Medulla oblongata (tissue), 1 donor: ENCODE measurements around the gene SLC25A41.

Experiments
- DNase-seq: peaks from one replicate; pipeline ENCODE4 v3.0.0-alpha.2; 2015; ENCODE audit errors: extremely low spot score

SLC25A41 gene

DNA sequence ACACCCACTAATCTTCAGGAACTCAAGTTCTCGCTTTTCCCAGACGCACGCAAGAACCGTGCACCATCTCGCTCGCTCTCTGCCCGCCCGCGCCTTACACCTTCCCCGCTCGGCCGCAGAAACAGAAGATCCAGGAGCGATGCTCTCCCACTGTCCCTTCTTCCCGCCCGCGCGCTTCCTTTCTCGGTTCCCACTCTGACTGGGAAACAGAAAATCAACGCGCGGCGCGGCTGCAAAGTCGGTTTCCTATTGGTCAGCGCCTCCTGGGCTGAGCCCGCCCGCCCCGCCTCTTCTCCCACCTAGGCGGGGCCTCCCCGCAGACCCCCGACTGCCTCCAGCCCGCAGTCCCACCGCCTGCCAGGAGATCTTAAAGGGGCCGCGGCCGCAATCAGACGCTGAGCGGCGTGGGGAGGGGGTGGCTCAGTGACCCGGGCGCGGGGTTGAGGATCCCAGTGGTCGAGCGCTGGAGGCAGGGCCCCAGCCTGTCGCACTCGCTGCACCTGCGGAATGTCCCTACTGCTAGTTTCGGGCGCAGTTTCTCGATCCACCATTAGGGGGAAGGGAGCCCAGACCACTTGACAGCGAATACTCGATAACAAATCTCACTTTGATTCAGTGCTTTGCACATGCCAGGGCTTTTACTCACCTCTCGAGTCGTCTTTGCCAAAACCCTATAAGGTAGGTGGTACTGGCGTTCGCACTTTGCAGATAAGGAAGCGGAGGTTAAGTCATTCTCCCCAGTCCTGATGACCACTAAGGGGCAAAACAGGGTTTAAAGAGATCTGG, 26.7 kb upstream of the SLC25A41 start:
- peak; percentile 99 for DNase-seq

DNA sequence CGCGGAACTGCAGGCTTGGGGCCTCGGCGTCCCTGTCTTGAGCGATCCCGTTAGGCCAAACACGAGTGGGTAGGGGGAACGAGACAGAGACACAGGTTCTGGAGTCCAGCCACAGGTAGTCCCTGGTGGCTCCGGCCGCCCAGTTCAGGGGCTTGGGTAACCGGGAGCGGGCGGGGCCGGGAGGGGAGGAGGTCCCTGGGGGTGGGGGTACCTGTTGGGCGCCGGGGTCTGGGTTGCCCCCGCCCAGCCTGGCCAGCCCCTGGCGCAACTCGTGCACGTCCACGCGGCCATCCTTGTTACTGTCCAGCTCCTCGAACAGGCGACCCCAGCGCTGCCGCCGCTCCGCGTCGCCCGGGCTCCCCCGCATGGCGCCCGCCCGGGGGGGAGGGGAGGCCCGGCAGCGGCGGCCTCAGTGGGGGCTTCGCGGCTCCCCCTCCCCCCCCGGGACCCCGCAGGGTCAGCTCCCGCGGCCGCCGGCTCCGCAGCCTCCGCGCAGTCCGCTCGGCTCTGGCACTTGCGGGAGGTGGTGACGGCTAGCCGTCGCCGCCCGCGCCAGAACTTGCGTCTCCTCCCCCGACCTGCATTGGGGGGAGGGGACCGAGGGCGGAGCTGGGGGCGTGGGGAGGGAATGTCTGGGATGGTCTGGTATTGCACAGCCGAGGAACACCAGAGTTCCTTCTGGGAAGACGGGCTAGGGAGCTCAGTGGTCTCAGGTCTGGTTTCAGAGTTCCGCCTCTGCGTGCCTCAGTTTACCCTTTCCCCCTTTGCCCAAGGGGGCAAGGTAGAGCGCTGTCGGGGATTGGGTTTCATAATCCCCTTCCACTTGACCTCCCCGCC, 25.9 kb upstream of the SLC25A41 start, which contains the start of gene SLC25A23:
SLC25A23 (minus strand) TSS at position 531 of the 837 bp plus-strand sequence; CDS start at position 367, 164 bp downstream.
- peak; percentile 73 for DNase-seq

DNA sequence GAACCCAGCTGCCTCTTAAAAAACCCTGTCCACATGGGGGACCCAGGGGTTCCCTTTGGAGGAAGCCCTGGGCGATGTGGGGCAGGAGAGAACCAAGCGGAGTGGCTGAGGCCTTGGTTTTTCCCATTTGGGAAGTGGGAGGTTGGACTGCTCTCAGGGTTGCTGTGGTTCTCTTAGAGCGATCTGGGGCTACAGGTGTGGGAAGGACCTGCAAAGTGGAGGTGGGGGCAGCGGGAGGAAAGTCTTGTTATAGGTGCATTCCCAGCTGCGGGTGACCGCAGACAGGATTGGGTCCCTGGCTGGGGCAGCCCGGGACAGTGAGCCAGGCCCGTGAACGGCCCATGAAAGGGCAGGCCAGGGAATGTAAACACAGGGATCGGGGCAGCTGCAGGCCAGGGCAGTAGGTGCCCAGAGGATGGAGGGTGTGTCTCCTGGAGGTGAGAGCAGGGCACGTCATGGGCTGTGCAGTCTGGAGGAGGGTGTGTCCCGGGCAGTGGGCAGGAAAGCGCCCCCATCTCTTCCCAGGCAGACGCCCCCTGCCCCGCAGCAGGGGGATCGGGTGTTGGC, 25.2 kb upstream of the SLC25A41 start:
- DNase-seq = no peak

DNA sequence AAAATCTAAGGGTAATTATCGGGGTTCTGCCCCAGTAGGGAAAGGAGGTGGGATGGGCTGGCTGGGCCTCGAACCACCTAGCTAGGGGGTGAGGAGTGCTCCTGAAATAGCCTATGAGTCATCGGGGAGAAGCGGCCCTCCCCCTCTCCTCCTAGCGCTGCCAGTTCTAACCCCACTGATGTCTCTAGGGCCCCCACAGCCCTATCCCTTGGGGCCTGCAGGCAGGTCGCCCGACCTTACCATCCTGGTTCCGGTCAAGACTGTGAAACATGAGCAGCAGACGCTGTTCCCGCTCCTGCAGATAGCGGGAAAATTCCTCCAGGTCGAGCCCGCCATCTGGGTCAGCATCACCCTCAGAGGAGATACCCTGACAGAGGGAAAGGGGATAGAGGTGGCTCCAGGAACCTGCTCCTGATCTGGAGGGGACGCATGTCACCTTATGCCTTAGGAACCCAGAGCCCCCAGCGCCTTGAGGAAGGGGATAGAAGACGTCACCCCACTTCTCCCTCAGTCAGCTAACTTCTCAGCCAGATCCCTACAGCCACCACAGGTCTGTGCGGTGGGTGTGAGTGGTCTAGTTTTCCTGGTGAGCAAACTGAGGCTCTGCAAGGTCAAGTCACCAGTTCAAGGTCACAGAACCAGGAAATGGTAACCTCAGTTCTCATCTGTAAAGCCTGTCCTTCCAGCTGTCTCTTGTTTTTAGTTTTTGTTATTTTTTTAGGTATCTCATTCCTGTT, 24.6 kb upstream of the SLC25A41 start:
- DNase-seq = no peak

DNA sequence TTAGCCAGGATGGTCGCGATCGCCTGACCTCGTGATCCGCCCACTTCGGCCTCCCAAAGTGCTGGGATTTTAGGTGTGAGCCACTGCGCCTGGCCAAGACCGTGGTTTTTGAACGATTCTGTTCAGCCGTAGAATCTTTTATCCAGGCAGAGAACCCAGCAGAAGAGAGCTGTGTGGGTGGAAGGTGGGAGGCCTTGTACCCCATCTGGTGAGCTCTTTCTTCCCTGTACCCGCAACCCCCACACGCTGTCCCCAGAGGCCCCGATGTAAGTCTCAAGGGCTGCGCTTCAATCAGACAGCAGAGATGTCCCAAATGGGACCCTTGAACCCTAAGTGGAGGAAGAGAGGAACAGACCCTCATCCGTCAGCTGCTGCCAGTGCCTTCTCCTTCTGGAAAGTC, 22.4 kb upstream of the SLC25A41 start:
- DNase-seq = no peak

DNA sequence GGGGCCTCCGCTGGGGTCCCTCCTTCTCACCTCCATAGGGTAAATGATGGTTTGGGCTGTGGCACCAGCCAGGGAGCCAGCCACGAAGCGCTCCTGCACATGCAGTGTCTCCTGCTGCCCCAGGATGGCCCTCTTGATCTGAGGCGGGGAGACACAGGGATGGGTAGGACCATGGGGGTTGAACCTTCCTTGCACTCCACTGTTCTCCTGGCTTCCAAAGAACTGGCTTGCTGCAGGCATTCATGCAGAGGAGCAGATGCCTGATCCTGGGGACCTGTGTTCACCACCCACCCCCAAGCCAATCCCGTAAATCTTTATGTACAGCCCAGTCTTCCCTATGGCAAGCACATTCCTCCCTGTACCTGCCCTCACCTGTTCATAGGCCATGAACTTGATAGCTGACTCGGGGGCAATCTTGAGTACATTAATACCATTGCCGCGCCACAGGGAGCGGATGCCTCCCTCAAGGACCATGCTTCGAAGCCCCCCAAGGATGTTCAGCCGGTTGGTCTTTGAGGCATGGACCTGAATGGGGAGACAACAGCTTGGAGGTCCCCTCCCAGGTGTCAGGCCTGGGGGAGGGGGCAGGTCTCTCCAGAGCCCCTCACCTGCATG, 20.5 kb upstream of the SLC25A41 start:
- no peak for DNase-seq

DNA sequence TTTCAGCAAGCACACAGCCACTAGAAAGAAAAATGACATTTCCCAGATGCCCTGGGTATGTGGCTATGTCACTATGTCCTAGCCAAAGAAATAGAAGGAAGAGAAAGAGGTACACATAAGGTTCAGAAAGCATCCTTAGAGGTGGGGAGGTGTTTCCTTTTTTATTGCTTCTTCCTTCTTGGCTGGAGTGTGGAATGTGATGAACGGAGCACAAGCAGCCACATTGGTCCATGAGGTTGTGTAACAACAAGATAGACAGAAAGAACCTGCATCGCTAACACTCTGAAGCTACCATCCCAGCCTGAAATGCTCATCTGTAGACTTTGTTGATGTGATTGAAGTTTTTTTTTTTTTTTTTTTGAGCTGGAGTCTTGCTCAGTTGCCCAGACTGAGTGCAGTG, 19.3 kb upstream of the SLC25A41 start:
- DNase-seq = no peak

DNA sequence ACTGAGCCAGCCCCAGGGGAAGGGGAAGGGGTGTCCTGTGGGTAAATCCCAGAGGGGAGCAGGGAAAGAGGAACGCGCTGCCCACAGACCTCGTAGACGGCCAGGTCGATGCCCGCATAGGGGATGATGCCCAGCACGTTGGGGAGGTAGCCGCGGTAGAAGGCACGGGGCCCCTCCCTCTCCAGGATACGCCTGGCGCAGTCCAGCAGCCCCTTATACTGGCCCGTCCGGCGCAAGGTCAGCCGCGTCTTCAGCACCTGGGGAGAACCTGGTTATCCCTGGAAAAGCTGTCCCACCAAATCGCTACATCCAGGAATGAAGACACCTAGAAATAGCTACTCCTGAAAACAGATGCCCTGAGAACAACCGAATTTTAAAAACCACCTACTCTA, 18.7 kb upstream of the SLC25A41 start:
- no peak for DNase-seq

DNA sequence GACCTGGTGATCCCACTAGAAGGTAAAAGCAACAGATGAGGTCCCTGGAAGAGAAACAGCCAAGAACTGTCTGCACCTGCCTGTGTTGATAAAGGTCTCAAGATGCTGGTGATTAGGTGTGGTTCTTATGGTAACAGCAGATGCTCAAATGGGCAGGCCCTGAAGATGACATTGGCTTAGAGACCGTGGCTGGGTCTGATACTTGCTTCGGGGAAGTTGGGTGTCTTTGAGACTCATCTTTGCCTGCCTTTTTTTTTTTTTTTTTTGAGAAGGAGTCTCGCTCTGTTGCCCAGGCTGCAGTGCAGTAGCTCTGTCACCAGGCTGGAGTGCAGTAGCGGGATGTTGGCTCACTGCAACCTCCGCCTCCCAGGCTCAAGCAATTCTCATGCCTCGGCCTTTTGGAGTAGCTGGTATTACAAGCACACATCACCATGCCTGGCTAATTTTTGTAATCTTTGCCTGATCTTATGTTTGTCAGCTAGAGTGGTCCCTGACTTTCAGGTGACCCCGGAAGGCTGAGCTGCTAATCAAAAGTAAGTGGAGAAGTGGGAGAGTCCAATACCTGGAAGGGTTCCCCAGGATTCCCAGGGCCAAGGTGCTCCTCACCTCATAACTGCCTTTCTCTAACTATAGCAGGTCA, 18.1 kb upstream of the SLC25A41 start:
- DNase-seq = no peak

DNA sequence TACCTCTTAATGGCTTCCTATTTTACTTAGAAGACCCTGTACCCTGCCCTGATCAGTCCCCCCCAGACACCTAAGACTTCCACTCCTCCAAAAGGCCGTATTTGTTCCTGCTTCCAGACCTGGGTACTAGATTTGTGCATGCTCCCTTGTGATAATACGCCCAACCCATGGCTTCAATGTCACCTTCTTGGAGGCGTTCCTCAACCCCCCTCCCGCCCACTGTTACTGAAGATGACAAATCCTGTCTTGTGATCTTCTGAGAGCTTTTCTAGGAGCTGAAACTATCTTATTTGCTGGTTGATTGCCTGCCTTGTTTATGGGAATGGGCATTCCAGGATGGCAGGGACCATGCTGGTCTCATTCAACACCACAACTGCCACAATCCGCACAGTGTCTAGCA, 16.6 kb upstream of the SLC25A41 start:
- no peak for DNase-seq

DNA sequence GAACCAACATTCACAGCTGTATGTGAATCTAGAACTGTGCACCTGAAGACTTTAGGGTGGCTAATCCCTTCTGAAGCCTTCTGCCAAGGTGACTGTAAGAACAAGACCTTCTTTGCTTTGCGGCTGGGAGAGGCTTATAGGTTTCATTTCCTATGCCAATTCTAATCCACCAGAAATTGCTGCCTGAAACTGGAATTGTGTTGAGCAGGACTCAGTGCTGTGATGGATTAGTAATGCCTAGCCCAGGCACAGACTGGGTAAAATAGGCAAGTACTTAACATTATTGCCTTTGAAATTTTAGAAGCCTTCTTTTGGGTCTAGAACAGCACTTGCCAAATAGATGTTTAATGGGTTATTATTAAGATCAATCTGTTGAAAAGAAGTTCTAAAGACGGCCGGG, 14.5 kb upstream of the SLC25A41 start:
- no peak for DNase-seq

DNA sequence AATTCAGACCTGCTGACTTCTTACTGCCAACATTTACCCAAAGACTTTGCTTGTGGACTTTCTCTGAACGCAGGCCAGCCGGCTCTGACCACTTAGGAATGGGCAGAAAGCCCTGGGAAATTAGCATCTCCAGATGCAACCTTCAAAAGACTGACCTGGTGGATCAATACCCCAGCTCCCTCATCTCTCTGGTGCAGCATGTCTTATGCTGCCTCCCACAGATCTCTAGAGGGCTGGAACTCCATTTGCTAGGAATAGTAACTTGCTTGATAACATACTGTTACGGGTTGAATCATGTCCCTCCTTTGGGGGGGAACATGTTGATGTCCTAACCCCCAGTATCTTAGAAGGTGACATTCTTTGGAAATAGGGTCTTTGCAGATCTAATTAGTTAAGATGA, 12.9 kb upstream of the SLC25A41 start:
- DNase-seq = no peak

DNA sequence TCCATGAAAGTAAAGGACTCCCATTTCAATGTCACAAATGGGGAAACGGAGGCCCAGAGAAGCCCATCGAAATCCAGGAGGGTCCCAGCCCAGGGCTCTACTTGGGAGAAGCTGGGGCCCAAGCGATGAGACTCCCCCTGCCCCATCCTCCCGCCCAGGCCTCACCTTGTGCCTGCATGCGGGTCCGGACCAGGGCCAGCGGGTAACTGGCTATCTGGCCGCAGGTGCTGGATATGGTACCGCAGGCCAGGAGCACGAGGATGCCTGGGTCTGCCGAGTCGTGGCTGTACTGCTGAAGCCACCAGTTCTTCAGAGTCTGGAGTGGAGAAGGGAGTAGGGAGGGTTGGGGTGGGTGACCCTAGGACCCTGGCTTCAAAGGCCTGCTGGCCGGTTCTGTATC, 10.4 kb upstream of the SLC25A41 start:
- no peak for DNase-seq

DNA sequence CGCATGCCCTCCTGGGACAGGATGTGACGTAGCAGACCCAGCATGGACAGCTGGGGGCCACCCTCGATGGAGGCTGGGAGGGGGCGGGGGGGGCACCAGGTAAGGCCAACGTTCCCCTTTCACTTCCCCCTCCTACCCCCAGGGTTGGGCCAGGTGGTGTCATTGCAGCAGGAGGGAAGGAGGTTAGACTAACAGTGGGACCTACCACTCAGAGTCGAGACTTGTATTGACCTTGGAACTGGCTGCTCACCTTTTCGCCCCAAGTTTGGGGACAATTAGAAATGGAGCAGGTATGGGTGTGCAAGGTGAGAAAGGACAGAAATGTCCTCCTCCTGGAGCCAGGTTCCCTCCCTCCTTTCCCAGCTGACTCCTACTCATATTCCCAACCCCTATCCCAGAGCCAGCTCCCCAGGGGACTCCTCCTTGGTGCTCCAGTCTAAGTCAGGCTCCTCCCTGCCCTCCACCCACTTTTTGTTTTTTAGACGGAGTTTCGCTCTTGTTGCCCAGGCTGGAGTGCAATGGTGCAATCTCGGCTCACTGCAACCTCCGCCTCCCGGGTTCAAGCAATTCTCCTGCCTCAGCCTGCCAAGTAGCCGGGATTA, 8.6 kb upstream of the SLC25A41 start:
- no peak for DNase-seq

DNA sequence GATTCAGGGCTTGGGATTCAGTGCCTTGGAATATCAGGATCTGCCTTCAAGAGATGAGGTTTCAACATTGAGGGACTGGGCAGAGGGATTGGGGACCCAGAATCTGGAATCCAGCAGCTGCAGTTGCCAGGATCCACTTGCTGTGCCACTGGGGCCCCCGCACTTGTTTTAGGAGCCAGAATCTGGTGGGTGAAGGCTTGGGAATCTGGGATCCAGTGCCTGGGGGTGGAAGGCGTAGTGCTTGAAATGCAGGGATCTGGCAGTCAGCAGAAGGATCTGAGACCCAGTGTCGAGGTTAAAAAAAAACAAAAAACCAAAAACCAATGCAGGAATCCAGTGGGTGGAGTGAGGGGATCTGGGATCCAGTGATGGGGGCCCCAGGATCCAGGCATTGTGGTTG, 7.3 kb upstream of the SLC25A41 start:
- no peak for DNase-seq

DNA sequence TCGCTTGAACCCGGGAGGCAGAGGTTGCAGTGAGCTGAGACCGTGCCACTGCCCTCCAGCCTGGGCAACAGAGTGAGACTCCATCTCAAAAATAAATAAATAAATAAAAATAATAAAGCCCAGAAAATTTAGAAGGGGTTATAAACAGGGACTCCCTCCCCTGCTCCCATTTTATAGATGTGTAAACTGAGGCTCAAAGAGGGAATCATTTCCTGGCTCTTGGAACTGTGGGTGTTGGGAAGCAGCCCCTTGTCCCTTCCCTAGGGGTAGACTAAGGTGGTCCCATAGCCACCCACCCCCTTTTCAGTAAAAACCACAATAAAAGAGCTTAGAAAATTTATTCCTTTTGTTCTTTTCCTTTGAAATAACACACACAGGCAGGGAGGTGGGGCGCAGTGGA, 6.2 kb upstream of the SLC25A41 start:
- DNase-seq = no peak

DNA sequence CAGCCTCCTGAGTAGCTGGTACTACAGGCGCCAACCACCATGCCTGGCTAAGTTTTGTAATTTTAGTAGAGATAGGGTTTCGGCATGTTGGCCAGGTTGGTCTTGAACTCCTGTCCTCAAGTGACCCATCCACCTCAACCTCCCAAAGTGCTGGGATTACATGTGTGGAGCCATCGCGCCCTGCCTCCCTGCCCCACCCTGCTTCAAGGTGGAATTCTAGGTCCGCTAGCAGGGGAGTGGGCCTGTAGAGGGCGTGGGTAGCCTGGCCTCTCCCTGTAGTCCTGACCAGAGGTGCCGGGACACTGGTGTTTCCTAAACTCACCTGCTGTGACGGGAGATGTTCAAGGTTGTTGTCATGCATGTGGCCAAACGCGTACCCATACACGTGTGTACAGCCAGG, 398 bp downstream of the SLC25A41 start:
- no peak for DNase-seq

DNA sequence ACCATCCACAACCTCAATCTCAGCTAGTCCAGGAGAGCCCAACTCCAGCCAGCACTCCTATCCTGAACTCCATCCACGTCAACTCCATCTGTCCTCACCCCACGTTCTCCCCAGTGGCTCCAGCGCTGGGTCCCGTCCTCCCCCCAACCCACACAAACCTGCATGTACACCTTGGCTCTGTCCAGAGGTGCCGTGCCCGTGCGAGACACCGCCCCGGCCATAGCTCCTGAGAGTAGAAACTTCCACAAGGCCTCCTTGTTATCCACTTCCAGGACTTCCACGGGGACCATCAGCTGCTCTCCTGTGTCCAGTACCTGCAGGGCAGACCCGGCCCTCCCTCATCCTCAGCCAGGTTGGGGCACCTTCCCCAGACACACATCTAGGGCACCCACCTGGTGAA, 1.7 kb downstream of the SLC25A41 start:
- DNase-seq = no peak

DNA sequence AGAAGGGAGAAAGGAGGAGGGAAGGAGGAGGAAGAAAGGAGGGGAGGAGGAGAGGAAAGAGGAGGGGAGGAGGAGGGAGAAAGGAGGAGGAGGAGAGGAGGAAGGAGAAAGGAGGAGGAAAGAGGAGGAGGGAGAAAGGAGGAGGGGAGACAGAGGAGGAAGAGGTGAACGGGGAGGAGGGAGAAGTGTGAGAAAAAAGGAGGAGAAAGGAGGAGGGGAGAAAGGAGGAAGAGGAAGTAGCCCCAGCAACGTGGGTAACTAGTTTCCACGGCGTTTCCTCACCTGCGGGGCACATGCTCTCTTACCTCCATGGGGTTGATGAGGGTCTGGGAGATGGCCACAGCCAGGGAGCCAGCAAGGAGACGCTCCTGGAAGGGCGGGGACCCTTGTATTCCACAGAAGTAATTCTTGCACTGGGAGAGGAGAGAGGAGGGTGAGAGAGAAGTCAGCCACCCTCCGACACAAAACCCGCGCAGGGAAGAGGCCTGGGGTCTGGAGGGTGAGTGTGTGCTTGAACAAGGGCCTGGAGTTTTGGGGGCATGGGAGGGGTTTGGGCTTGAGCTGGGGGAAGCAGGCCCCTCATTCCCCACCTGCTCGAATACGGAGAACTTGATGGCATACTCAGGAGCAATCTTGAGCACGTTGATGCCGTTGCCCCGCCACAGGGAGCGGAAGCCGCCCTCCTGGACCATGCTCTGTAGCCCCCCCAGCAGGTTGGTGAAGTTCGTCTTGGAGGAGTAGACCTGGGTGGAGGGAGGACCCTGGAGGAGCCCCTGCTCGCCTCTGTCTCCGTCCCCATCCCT, 3.9 kb downstream of the SLC25A41 start:
- DNase-seq = no peak
